DND-41 (cell line): ENCODE measurements around the gene DCST1.

ENCODE experiments used
- ATAC-seq: fragments of 200-7000 bp; cut with Tn5 transposase; 3 replicates; pipeline ENCODE4 v1.9.1; 2021; ENCODE audit warnings: low read depth; ENCODE audit not compliant: insufficient read depth
- DNase-seq: peaks from one replicate; pipeline ENCODE4 v3.0.0-alpha.2; 2020
- H2AFZ ChIP-seq: 2 replicates; pipeline ENCODE4 v1.6.0; 2012; ENCODE audit warnings: low read depth, low read length
- H3K27ac ChIP-seq: 2 replicates; pipeline ENCODE4 v1.5.1; 2012; ENCODE audit warnings: low read length, inconsistent platforms
- H3K27me3 ChIP-seq: fragments of 200-600 bp; sonication (generic); 2 replicates; pipeline ENCODE4 v1.6.0; 2012; ENCODE audit warnings: low read length, mild to moderate bottlenecking, inconsistent platforms; ENCODE audit not compliant: insufficient read depth, poor library complexity
- H3K36me3 ChIP-seq: 2 replicates; pipeline ENCODE4 v1.5.1; 2012; ENCODE audit warnings: low read length, inconsistent platforms; ENCODE audit not compliant: insufficient read depth
- H3K4me1 ChIP-seq: 2 replicates; pipeline ENCODE4 v1.5.1; 2012; ENCODE audit warnings: mild to moderate bottlenecking, low read length; ENCODE audit not compliant: insufficient read depth
- H3K4me2 ChIP-seq: 2 replicates; pipeline ENCODE4 v1.6.0; 2012; ENCODE audit warnings: mild to moderate bottlenecking, moderate library complexity, low read length, inconsistent platforms; ENCODE audit not compliant: insufficient read depth
- H3K4me3 ChIP-seq, 2 experiments: fragments of 200-600 bp in 1 of 2; shearing (Covaris generic) in 1 of 2; 2 replicates each; pipeline ENCODE4 v1.5.1; 2012 to 2016; ENCODE audit warnings: inconsistent platforms in 2 of 2, low read length in 2 of 2, mild to moderate bottlenecking in 2 of 2, low read depth in 1 of 2, moderate library complexity in 1 of 2
- H3K79me2 ChIP-seq: 2 replicates; pipeline ENCODE4 v1.6.0; 2012; ENCODE audit warnings: low read length, inconsistent platforms; ENCODE audit not compliant: insufficient read depth
- H3K9ac ChIP-seq: 2 replicates; pipeline ENCODE4 v1.6.0; 2012; ENCODE audit warnings: low read depth, mild to moderate bottlenecking, inconsistent platforms, low read length, moderate library complexity
- H3K9me3 ChIP-seq: 2 replicates; pipeline ENCODE4 v1.5.1; 2012; ENCODE audit warnings: low read length, moderate library complexity, mild to moderate bottlenecking, inconsistent platforms; ENCODE audit not compliant: insufficient read depth, severe bottlenecking
- H4K20me1 ChIP-seq: 2 replicates; pipeline ENCODE4 v1.6.0; 2012; ENCODE audit warnings: low read length; ENCODE audit not compliant: insufficient read depth
- EZH2 ChIP-seq: IDR thresholded peaks from 3 replicates; pipeline ENCODE4 v1.6.1; 2012; ENCODE audit warnings: borderline replicate concordance, low read depth, mild to moderate bottlenecking, moderate library complexity, low read length, inconsistent platforms; ENCODE audit not compliant: severe bottlenecking
- TF ChIP-seq, protein P1 (sequence below): IDR thresholded peaks from 2 replicates; pipeline ENCODE4 v1.5.1; 2012; ENCODE audit warnings: borderline replicate concordance, low read length, moderate library complexity, mild to moderate bottlenecking; ENCODE audit not compliant: poor library complexity, severe bottlenecking; ENCODE audit errors: extremely low read depth

Gene DCST1

DNA sequence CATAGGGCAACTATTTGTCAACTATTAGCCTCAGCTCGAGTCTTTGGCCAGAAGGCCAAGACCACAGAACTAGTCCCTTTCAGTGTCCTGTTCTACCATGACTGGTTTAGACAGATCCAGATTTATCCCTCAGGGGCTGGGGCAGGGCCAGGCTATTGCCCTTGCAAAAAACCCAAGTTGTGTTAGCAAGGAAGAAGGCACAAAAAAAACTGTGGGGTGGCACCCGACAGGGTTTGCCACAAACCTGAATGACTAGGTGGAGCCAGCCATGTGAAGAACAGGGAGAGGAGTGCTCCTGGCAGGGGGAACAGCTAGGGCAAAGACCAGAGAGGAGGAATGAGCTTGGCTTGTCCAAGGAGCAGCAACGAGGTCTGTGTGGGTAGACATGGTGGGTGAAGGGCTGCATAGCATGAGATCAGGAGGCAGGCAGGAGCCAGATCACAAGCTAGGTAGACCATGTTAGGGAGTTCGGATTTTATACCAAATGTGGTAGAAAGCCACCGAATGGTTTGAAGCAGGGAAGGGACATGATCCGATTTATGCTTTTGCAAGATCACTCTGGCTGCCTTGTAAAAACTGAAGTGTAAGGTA lies 4.3 kb downstream of the DCST1 start:
- Histone ChIP-seq H2AFZ (no peak overlapping the region), H3K9me3 (no peaks in the 10 kb centered on the region), H3K27ac (no peak overlapping the region), H3K79me2 (no peaks in the 10 kb centered on the region), H3K36me3 (no peaks in the 10 kb centered on the region), H3K4me3 (no peak overlapping the region), H3K4me1 (no peaks in the 10 kb centered on the region), H3K4me2 (no peak overlapping the region), H3K9ac (no peak overlapping the region), H4K20me1 (peaks cover 5% of the 10 kb centered on the region; the same call in 1 of the 2 replicates), H3K27me3 (peaks cover 39% of the 10 kb centered on the region)
- TF ChIP-seq, protein P1, sequence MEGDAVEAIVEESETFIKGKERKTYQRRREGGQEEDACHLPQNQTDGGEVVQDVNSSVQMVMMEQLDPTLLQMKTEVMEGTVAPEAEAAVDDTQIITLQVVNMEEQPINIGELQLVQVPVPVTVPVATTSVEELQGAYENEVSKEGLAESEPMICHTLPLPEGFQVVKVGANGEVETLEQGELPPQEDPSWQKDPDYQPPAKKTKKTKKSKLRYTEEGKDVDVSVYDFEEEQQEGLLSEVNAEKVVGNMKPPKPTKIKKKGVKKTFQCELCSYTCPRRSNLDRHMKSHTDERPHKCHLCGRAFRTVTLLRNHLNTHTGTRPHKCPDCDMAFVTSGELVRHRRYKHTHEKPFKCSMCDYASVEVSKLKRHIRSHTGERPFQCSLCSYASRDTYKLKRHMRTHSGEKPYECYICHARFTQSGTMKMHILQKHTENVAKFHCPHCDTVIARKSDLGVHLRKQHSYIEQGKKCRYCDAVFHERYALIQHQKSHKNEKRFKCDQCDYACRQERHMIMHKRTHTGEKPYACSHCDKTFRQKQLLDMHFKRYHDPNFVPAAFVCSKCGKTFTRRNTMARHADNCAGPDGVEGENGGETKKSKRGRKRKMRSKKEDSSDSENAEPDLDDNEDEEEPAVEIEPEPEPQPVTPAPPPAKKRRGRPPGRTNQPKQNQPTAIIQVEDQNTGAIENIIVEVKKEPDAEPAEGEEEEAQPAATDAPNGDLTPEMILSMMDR = no peak
- no peak for TF ChIP-seq EZH2
- no peak for ATAC-seq
- no peak for DNase-seq

DNA sequence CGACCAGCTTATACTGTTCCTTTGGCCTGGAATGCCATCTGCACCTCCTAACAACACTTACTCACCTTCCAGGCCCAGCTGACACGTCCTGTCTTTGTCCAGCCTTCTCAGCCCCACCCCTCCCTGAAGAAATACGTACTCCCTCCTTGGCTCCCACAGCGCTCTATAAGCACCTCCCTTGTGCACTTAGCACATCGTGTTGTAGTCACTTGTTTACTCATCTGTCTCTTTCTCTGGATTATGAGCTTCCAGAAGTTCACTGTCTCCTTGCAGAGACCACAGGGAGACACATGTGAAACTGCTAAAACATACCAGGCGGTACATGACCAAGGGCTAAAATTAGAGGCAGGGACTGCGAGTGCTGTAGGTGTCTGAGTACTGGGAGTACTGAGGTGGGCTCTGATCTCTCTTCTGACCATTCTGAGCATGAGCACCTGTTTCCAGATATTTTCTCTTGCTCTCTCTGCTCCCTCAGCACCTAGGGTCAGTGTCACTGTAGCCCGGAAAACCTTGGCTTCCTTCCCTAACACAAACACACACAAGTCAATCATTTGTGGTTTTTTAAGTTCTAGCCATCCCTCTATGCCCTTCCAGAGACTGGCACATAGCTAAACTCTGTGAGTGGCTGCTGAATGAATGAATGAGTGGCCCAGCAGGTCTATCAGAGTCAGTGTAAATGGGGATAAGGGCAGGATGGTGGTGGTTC lies 5.1 kb downstream of the DCST1 start:
- ATAC-seq = no peak
- Histone ChIP-seq H3K4me3 (no peak overlapping the region), H3K4me1 (no peaks in the 10 kb centered on the region), H3K27ac (no peak overlapping the region), H2AFZ (no peak overlapping the region), H3K36me3 (no peaks in the 10 kb centered on the region), H3K4me2 (no peak overlapping the region), H4K20me1 (peaks cover 7% of the 10 kb centered on the region; the same call in 1 of the 2 replicates), H3K79me2 (no peaks in the 10 kb centered on the region), H3K27me3 (peaks cover 37% of the 10 kb centered on the region), H3K9ac (no peak overlapping the region), H3K9me3 (no peaks in the 10 kb centered on the region)
- no peak for DNase-seq
- no peak for TF ChIP-seq EZH2
- TF ChIP-seq, protein P1 = no peak

DNA sequence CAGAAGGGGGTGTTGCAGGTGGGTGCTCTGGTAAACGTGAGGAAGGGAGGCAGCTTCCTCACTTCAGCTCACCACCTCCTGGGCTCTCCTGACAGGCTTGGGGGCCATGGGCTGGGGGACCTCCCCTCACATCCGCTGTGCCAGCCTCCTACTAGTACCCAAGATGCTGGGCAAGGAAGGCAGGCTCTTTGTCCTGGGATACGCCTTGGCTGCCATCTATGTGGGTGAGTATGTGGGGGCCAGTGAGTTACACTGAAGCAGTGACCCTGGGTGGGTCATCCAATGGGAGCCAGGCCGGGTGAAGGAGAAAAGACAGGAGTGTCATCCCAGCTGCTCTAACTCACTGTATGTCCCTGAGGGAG lies 5.7 kb downstream of the DCST1 start:
- H4K20me1 ChIP-seq = peaks cover 11% of the 10 kb centered on the region; the same call in 1 of the 2 replicates
- DNase-seq = no peak
- ATAC-seq = no peak
- no peaks in the 10 kb centered on the region for H3K36me3 ChIP-seq
- no peak for TF ChIP-seq EZH2
- TF ChIP-seq, protein P1 = no peak
- no peak overlapping the region for H3K4me3 ChIP-seq
- H3K9ac ChIP-seq = no peak overlapping the region
- peaks cover 33% of the 10 kb centered on the region for H3K27me3 ChIP-seq
- no peak overlapping the region for H3K4me2 ChIP-seq
- H3K4me1 ChIP-seq = no peaks in the 10 kb centered on the region
- no peaks in the 10 kb centered on the region for H3K9me3 ChIP-seq
- no peak overlapping the region for H3K27ac ChIP-seq
- no peaks in the 10 kb centered on the region for H3K79me2 ChIP-seq
- H2AFZ ChIP-seq = no peak overlapping the region
